Measurements from ENCODE around the gene C2orf69.

C2orf69 gene

GRCh38 chr2:199955339-199956061, 44.4 kb downstream of the C2orf69 start, which contains the start of the genes MAIP1 and TYW5:
TSS of gene MAIP1 (plus strand) at chr2:199955582. CDS start at chr2:199955799, 217 bp downstream.
TSS of gene TYW5 (minus strand) at chr2:199955491. CDS start at chr2:199955470, 21 bp downstream.
- peak within 1 kb of the TSS; percentile 79 for H3K4me3 ChIP-seq (ENCODE audit: low read length)

GRCh38 chr2:199956062-199956380, 44.9 kb downstream of the C2orf69 start:
- DNase-seq (ENCODE audit: low read depth, low spot score) = no peak
- peak overlapping the region; percentile 79 for H3K4me3 ChIP-seq (ENCODE audit: low read length)

More at GRCh38 chr2:199955339-199956061, 44.4 kb downstream of the C2orf69 start, which contains the start of the genes MAIP1 and TYW5:
- peak; percentile 70 for DNase-seq (ENCODE audit: low read depth, low spot score)

- no peak overlapping the region for H3K4me3 ChIP-seq (ENCODE audit: low read length)
Observed at GRCh38 chr2:199958014-199958413, 46.9 kb downstream of the C2orf69 start.

GRCh38 chr2:199962203-199962602, 51.1 kb downstream of the C2orf69 start:
- DNase-seq (ENCODE audit: low read depth, low spot score) = no peak

More at GRCh38 chr2:199958014-199958413, 46.9 kb downstream of the C2orf69 start:
- DNase-seq (ENCODE audit: low read depth, low spot score) = no peak

GRCh38 chr2:199966405-199966804, 55.3 kb downstream of the C2orf69 start:
- DNase-seq (ENCODE audit: low read depth, low spot score) = no peak

More at GRCh38 chr2:199962203-199962602, 51.1 kb downstream of the C2orf69 start:
- H3K4me3 ChIP-seq (ENCODE audit: low read length) = no peak overlapping the region

GRCh38 chr2:199966976-199967375, 55.9 kb downstream of the C2orf69 start:
- no peak overlapping the region for H3K4me3 ChIP-seq (ENCODE audit: low read length)
- DNase-seq (ENCODE audit: low read depth, low spot score) = no peak

More at GRCh38 chr2:199966405-199966804, 55.3 kb downstream of the C2orf69 start:
- no peak overlapping the region for H3K4me3 ChIP-seq (ENCODE audit: low read length)

- DNase-seq (ENCODE audit: low read depth, low spot score) = no peak
- H3K4me3 ChIP-seq (ENCODE audit: low read length) = no peak overlapping the region
Observed at GRCh38 chr2:199968126-199968525, 57.0 kb downstream of the C2orf69 start.

- no peak overlapping the region for H3K4me3 ChIP-seq (ENCODE audit: low read length)
- DNase-seq (ENCODE audit: low read depth, low spot score) = no peak
Observed at GRCh38 chr2:199972088-199972626, 61.1 kb downstream of the C2orf69 start.

- no peak overlapping the region for H3K4me3 ChIP-seq (ENCODE audit: low read length)
- no peak for DNase-seq (ENCODE audit: low read depth, low spot score)
Observed at GRCh38 chr2:199973703-199974102, 62.6 kb downstream of the C2orf69 start.

GRCh38 chr2:199975273-199975895, 64.3 kb downstream of the C2orf69 start:
- H3K4me3 ChIP-seq (ENCODE audit: low read length) = no peak overlapping the region
- no peak for DNase-seq (ENCODE audit: low read depth, low spot score)

Data from Jurkat, Clone E6-1 (cell line).